ENCODE measurements around the gene ACADS. TPM values are rescaled to one million over a fixed set of nuclear protein-coding genes. Genes with fewer than 3 reads are reported as not detected.

The ACADS gene
- total RNA-seq, 1 experiment from 2014 or later, result 16.1 TPM

DNA sequence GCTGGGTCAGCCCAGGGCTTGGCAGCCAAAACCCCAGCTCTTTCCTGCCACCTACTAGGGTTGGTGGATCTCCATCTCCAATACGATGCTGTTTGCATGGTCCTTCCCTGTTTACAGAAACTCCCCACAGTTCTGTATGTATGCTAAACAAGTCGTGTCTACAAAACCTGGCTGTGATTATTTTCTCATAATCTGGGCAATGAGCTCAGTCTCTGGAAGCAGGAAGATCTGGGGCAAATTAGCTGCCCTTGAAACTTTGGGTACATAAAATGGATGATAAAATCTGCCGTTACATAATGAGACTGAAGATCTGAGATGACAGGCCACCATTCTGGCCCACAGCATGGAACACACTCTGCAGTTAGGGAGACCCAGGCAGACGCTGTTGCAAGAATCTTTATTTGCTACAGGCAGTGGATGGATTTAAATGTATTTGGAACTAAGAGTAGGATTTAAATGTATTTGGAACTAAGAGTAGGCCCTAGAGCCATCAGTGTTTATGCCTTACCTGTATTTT is 31.7 kb downstream of the ACADS start:
- CTCF ChIA-PET, result interaction anchor here (0.7 to 2.2 kb wide), 3 partner anchors 97 to 224 kb away, joined by 3 to 4 read pairs (median 3); no protein-coding TSS in a partner anchor
- no peaks in the 10 kb centered on the region for H3K4me1 Mint-ChIP-seq (ENCODE audit: low read depth, unreplicated experiment)
- DNase-seq, result no peak
- peaks cover 2% of the 10 kb centered on the region for H3K9me3 Mint-ChIP-seq (ENCODE audit: low read depth, unreplicated experiment)
- H3K27ac Mint-ChIP-seq (ENCODE audit: unreplicated experiment), result no peak overlapping the region
- H3K27me3 Mint-ChIP-seq (ENCODE audit: unreplicated experiment), result no peaks in the 10 kb centered on the region
- TF ChIP-seq, protein P1, sequence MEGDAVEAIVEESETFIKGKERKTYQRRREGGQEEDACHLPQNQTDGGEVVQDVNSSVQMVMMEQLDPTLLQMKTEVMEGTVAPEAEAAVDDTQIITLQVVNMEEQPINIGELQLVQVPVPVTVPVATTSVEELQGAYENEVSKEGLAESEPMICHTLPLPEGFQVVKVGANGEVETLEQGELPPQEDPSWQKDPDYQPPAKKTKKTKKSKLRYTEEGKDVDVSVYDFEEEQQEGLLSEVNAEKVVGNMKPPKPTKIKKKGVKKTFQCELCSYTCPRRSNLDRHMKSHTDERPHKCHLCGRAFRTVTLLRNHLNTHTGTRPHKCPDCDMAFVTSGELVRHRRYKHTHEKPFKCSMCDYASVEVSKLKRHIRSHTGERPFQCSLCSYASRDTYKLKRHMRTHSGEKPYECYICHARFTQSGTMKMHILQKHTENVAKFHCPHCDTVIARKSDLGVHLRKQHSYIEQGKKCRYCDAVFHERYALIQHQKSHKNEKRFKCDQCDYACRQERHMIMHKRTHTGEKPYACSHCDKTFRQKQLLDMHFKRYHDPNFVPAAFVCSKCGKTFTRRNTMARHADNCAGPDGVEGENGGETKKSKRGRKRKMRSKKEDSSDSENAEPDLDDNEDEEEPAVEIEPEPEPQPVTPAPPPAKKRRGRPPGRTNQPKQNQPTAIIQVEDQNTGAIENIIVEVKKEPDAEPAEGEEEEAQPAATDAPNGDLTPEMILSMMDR (IDR thresholded peaks at IDR 0.05; ENCODE audit: unreplicated experiment), result no peak
- no peak overlapping the region for H3K4me3 Mint-ChIP-seq (ENCODE audit: low read depth, unreplicated experiment)
- intact Hi-C loops (cut with micrococcal nuclease; ENCODE audit: unreplicated experiment), result no loop called here
- BruUV-seq (replicated peaks), result TSS peak; percentile 20
- H3K36me3 Mint-ChIP-seq (ENCODE audit: insufficient read depth, unreplicated experiment), result peaks cover 17% of the 10 kb centered on the region

DNA sequence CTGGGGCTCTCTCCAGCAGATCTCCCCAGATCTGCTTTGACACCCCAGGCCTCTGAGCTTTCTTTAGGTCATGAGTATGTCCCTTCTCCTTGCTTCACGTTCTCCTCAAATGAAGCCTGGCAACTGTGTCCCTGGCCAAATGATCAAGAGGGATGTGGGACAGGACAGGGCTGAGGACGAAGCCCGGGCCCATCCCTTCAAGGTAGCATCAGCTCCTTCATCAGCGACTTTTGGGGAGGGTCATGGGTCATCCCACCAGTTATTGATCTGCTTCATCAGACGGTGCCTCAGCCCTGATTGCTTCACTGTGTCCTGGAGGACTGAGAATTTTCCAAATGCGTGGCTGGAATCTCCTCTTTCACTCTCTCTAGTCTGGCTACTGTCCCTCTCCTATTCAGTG is 32.3 kb downstream of the ACADS start:
- no peak overlapping the region for H3K27ac Mint-ChIP-seq (ENCODE audit: unreplicated experiment)
- peaks cover 24% of the 10 kb centered on the region for H3K36me3 Mint-ChIP-seq (ENCODE audit: insufficient read depth, unreplicated experiment)
- no peak for DNase-seq
- no peaks in the 10 kb centered on the region for H3K4me1 Mint-ChIP-seq (ENCODE audit: low read depth, unreplicated experiment)
- TF ChIP-seq, protein P1 (IDR thresholded peaks at IDR 0.05; ENCODE audit: unreplicated experiment), result no peak
- H3K9me3 Mint-ChIP-seq (ENCODE audit: low read depth, unreplicated experiment), result peaks cover 2% of the 10 kb centered on the region
- BruUV-seq (replicated peaks), result no TSS peak
- H3K4me3 Mint-ChIP-seq (ENCODE audit: low read depth, unreplicated experiment), result no peak overlapping the region
- CTCF ChIA-PET, result interaction anchor here (0.7 to 2.2 kb wide), 2 partner anchors 109 to 223 kb away, joined by 3 to 4 read pairs; no protein-coding TSS in a partner anchor
- no peaks in the 10 kb centered on the region for H3K27me3 Mint-ChIP-seq (ENCODE audit: unreplicated experiment)
- intact Hi-C loops (cut with micrococcal nuclease; ENCODE audit: unreplicated experiment), result no loop called here

GRCh38 chr12:120758798-120759590 is 33.4 kb downstream of the ACADS start:
- no peak overlapping the region for H3K4me3 Mint-ChIP-seq (ENCODE audit: low read depth, unreplicated experiment)
- TF ChIP-seq, protein P1 (IDR thresholded peaks at IDR 0.05; ENCODE audit: unreplicated experiment), result no peak
- CTCF ChIA-PET, result no interaction called here
- no peak for DNase-seq
- H3K27ac Mint-ChIP-seq (ENCODE audit: unreplicated experiment), result no peak overlapping the region
- H3K4me1 Mint-ChIP-seq (ENCODE audit: low read depth, unreplicated experiment), result no peaks in the 10 kb centered on the region
- no TSS peak for BruUV-seq (replicated peaks)
- intact Hi-C loops (cut with micrococcal nuclease; ENCODE audit: unreplicated experiment), result no loop called here
- H3K27me3 Mint-ChIP-seq (ENCODE audit: unreplicated experiment), result no peaks in the 10 kb centered on the region
- peaks cover 31% of the 10 kb centered on the region for H3K36me3 Mint-ChIP-seq (ENCODE audit: insufficient read depth, unreplicated experiment)
- H3K9me3 Mint-ChIP-seq (ENCODE audit: low read depth, unreplicated experiment), result no peaks in the 10 kb centered on the region

DNA sequence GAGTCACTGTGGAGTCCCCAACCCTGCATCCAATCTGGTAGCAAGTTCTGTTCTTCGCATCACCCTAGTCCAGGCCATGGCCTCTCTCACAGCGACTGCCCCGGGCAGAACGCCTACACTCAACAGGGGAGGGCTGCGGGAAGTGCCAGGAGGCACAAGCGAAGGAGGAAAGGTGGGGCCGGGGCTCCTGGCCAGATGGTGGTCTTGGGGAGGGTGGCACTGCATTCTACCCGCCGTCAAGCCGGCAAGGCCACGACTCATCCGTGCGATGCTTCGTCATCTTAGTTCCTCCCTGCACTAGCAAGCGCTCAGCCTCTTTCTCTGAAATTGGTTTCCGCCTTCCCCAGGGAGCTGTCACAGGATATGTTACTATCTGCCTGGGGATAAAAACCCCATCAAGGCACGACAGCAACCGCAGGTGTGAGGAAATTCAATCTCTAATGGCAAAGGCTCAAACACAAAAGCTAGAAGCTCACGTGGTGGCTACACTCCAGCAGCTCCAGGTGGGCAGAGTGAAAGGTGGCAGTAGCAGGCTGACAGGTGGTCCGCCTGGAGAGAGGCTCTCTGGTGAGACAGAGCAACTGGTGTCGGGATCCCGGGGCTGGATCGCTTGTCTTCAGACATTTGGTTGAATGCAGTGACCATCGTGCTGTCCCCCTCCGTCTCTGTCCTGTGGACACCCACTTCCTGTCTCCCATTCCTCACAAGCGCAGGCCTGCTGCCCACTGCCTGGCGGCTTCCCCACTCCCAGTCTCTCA is 34.1 kb downstream of the ACADS start:
- Mint-ChIP-seq H3K36me3 (ENCODE audit: insufficient read depth, unreplicated experiment) (peaks cover 36% of the 10 kb centered on the region), H3K9me3 (ENCODE audit: low read depth, unreplicated experiment) (no peaks in the 10 kb centered on the region), H3K27ac (ENCODE audit: unreplicated experiment) (no peak overlapping the region), H3K27me3 (ENCODE audit: unreplicated experiment) (no peaks in the 10 kb centered on the region), H3K4me1 (ENCODE audit: low read depth, unreplicated experiment) (no peaks in the 10 kb centered on the region), H3K4me3 (ENCODE audit: low read depth, unreplicated experiment) (no peak overlapping the region)
- no peak for DNase-seq
- CTCF ChIA-PET, result no interaction called here
- TF ChIP-seq, protein P1 (IDR thresholded peaks at IDR 0.05; ENCODE audit: unreplicated experiment), result no peak
- no TSS peak for BruUV-seq (replicated peaks)
- intact Hi-C loops (cut with micrococcal nuclease; ENCODE audit: unreplicated experiment), result no loop called here

Data from Calu3 (cell line).